ENCODE data around the gene KRT38. TPM values are rescaled to one million over a fixed set of nuclear protein-coding genes. Genes with fewer than 3 reads are reported as not detected.

Gene KRT38
- total RNA-seq, 1 donor from 2014 or later: not detected

- no peaks in the 10 kb centered on the region for H3K36me3 Mint-ChIP-seq (ENCODE audit: low read depth)
- no peak for DNase-seq (ENCODE audit: low spot score)
- no peaks in the 10 kb centered on the region for H3K9me3 Mint-ChIP-seq
- H3K27ac Mint-ChIP-seq: no peak overlapping the region
- H3K27me3 Mint-ChIP-seq (ENCODE audit: insufficient read depth): peaks cover 7% of the 10 kb centered on the region
- H3K4me1 Mint-ChIP-seq (ENCODE audit: low read depth): no peaks in the 10 kb centered on the region
- intact Hi-C loops (cut with micrococcal nuclease): no loop called here
- no peak overlapping the region for H3K4me3 Mint-ChIP-seq
Observed at GRCh38 chr17:41453066-41453465, 12.3 kb upstream of the KRT38 start.

- no peaks in the 10 kb centered on the region for H3K9me3 Mint-ChIP-seq
- no peaks in the 10 kb centered on the region for H3K36me3 Mint-ChIP-seq (ENCODE audit: low read depth)
- H3K27me3 Mint-ChIP-seq (ENCODE audit: insufficient read depth): peaks cover 7% of the 10 kb centered on the region
- intact Hi-C loops (cut with micrococcal nuclease): no loop called here
- no peak for DNase-seq (ENCODE audit: low spot score)
- no peak overlapping the region for H3K4me3 Mint-ChIP-seq
- H3K4me1 Mint-ChIP-seq (ENCODE audit: low read depth): no peaks in the 10 kb centered on the region
- H3K27ac Mint-ChIP-seq: no peak overlapping the region
Observed at GRCh38 chr17:41452281-41452680, 11.5 kb upstream of the KRT38 start.

GRCh38 chr17:41451154-41451728, 10.5 kb upstream of the KRT38 start:
- no peak overlapping the region for H3K27ac Mint-ChIP-seq
- no peak overlapping the region for H3K4me3 Mint-ChIP-seq
- intact Hi-C loops (cut with micrococcal nuclease): no loop called here
- no peak for DNase-seq (ENCODE audit: low spot score)
- peaks cover 7% of the 10 kb centered on the region for H3K27me3 Mint-ChIP-seq (ENCODE audit: insufficient read depth)
- H3K36me3 Mint-ChIP-seq (ENCODE audit: low read depth): no peaks in the 10 kb centered on the region
- no peaks in the 10 kb centered on the region for H3K4me1 Mint-ChIP-seq (ENCODE audit: low read depth)
- H3K9me3 Mint-ChIP-seq: no peaks in the 10 kb centered on the region

GRCh38 chr17:41449008-41449407, 8.2 kb upstream of the KRT38 start:
- Mint-ChIP-seq H3K9me3 (no peaks in the 10 kb centered on the region), H3K27ac (no peak overlapping the region), H3K36me3 (ENCODE audit: low read depth) (no peaks in the 10 kb centered on the region), H3K4me1 (ENCODE audit: low read depth) (no peaks in the 10 kb centered on the region), H3K4me3 (no peak overlapping the region), H3K27me3 (ENCODE audit: insufficient read depth) (peaks cover 5% of the 10 kb centered on the region)
- DNase-seq (ENCODE audit: low spot score): no peak
- intact Hi-C loops (cut with micrococcal nuclease): no loop called here

- no peaks in the 10 kb centered on the region for H3K9me3 Mint-ChIP-seq
- no peak for DNase-seq (ENCODE audit: low spot score)
- peaks cover 5% of the 10 kb centered on the region for H3K27me3 Mint-ChIP-seq (ENCODE audit: insufficient read depth)
- intact Hi-C loops (cut with micrococcal nuclease): no loop called here
- no peaks in the 10 kb centered on the region for H3K36me3 Mint-ChIP-seq (ENCODE audit: low read depth)
- H3K4me3 Mint-ChIP-seq: no peak overlapping the region
- no peak overlapping the region for H3K27ac Mint-ChIP-seq
- H3K4me1 Mint-ChIP-seq (ENCODE audit: low read depth): no peaks in the 10 kb centered on the region
Observed at GRCh38 chr17:41448506-41448905, 7.7 kb upstream of the KRT38 start.

GRCh38 chr17:41446806-41447205, 6.0 kb upstream of the KRT38 start:
- Mint-ChIP-seq H3K36me3 (ENCODE audit: low read depth) (no peaks in the 10 kb centered on the region), H3K4me3 (no peak overlapping the region)

GRCh38 chr17:41444640-41445039, 3.9 kb upstream of the KRT38 start:
- H3K4me3 Mint-ChIP-seq: no peak overlapping the region
- intact Hi-C loops (cut with micrococcal nuclease): no loop called here
- H3K27me3 Mint-ChIP-seq (ENCODE audit: insufficient read depth): peaks cover 3% of the 10 kb centered on the region
- no peaks in the 10 kb centered on the region for H3K9me3 Mint-ChIP-seq
- H3K4me1 Mint-ChIP-seq (ENCODE audit: low read depth): no peaks in the 10 kb centered on the region
- DNase-seq (ENCODE audit: low spot score): no peak
- no peaks in the 10 kb centered on the region for H3K36me3 Mint-ChIP-seq (ENCODE audit: low read depth)
- no peak overlapping the region for H3K27ac Mint-ChIP-seq

More at GRCh38 chr17:41446806-41447205, 6.0 kb upstream of the KRT38 start:
- Mint-ChIP-seq H3K27me3 (ENCODE audit: insufficient read depth) (peaks cover 5% of the 10 kb centered on the region), H3K27ac (no peak overlapping the region), H3K4me1 (ENCODE audit: low read depth) (no peaks in the 10 kb centered on the region), H3K9me3 (no peaks in the 10 kb centered on the region)
- intact Hi-C loops (cut with micrococcal nuclease): no loop called here
- DNase-seq (ENCODE audit: low spot score): no peak

- intact Hi-C loops (cut with micrococcal nuclease): no loop called here
- no peak for DNase-seq (ENCODE audit: low spot score)
- Mint-ChIP-seq H3K27me3 (ENCODE audit: insufficient read depth) (peaks cover 3% of the 10 kb centered on the region), H3K36me3 (ENCODE audit: low read depth) (no peaks in the 10 kb centered on the region), H3K4me1 (ENCODE audit: low read depth) (no peaks in the 10 kb centered on the region), H3K9me3 (no peaks in the 10 kb centered on the region), H3K4me3 (no peak overlapping the region), H3K27ac (no peak overlapping the region)
Observed at GRCh38 chr17:41444186-41444585, 3.4 kb upstream of the KRT38 start.

GRCh38 chr17:41442739-41443138, 2.0 kb upstream of the KRT38 start:
- intact Hi-C loops (cut with micrococcal nuclease): no loop called here
- DNase-seq (ENCODE audit: low spot score): no peak
- Mint-ChIP-seq H3K36me3 (ENCODE audit: low read depth) (no peaks in the 10 kb centered on the region), H3K9me3 (no peaks in the 10 kb centered on the region), H3K27me3 (ENCODE audit: insufficient read depth) (peaks cover 3% of the 10 kb centered on the region), H3K4me3 (no peak overlapping the region), H3K4me1 (ENCODE audit: low read depth) (no peaks in the 10 kb centered on the region), H3K27ac (no peak overlapping the region)

GRCh38 chr17:41439375-41439774, 1.4 kb downstream of the KRT38 start:
- no peaks in the 10 kb centered on the region for H3K4me1 Mint-ChIP-seq (ENCODE audit: low read depth)

GRCh38 chr17:41437769-41438168, 3.0 kb downstream of the KRT38 start:
- intact Hi-C loops (cut with micrococcal nuclease): loop anchor here (2.0 kb wide), 1 partner anchor 15 kb away; no protein-coding TSS in a partner anchor
- Mint-ChIP-seq H3K9me3 (no peaks in the 10 kb centered on the region), H3K36me3 (ENCODE audit: low read depth) (no peaks in the 10 kb centered on the region), H3K4me3 (no peak overlapping the region), H3K27ac (no peak overlapping the region), H3K4me1 (ENCODE audit: low read depth) (no peaks in the 10 kb centered on the region), H3K27me3 (ENCODE audit: insufficient read depth) (peaks cover 6% of the 10 kb centered on the region)
- DNase-seq (ENCODE audit: low spot score): no peak

More at GRCh38 chr17:41439375-41439774, 1.4 kb downstream of the KRT38 start:
- Mint-ChIP-seq H3K27me3 (ENCODE audit: insufficient read depth) (peaks cover 5% of the 10 kb centered on the region), H3K4me3 (no peak overlapping the region), H3K27ac (no peak overlapping the region), H3K36me3 (ENCODE audit: low read depth) (no peaks in the 10 kb centered on the region), H3K9me3 (no peaks in the 10 kb centered on the region)
- no peak for DNase-seq (ENCODE audit: low spot score)
- intact Hi-C loops (cut with micrococcal nuclease): loop anchor here (2.0 kb wide), 1 partner anchor 17 kb away; no protein-coding TSS in a partner anchor

GRCh38 chr17:41437254-41437653, 3.5 kb downstream of the KRT38 start:
- DNase-seq (ENCODE audit: low spot score): no peak
- Mint-ChIP-seq H3K4me1 (ENCODE audit: low read depth) (no peaks in the 10 kb centered on the region), H3K4me3 (no peak overlapping the region), H3K9me3 (no peaks in the 10 kb centered on the region), H3K36me3 (ENCODE audit: low read depth) (no peaks in the 10 kb centered on the region), H3K27me3 (ENCODE audit: insufficient read depth) (peaks cover 6% of the 10 kb centered on the region), H3K27ac (no peak overlapping the region)
- intact Hi-C loops (cut with micrococcal nuclease): no loop called here

- Mint-ChIP-seq H3K4me1 (ENCODE audit: low read depth) (no peaks in the 10 kb centered on the region), H3K36me3 (ENCODE audit: low read depth) (no peaks in the 10 kb centered on the region), H3K27me3 (ENCODE audit: insufficient read depth) (peaks cover 8% of the 10 kb centered on the region), H3K9me3 (no peaks in the 10 kb centered on the region), H3K27ac (no peak overlapping the region), H3K4me3 (no peak overlapping the region)
- intact Hi-C loops (cut with micrococcal nuclease): no loop called here
- no peak for DNase-seq (ENCODE audit: low spot score)
Observed at GRCh38 chr17:41434415-41434814, 6.4 kb downstream of the KRT38 start.

GRCh38 chr17:41434005-41434404, 6.8 kb downstream of the KRT38 start:
- Mint-ChIP-seq H3K4me1 (ENCODE audit: low read depth) (no peaks in the 10 kb centered on the region), H3K4me3 (no peak overlapping the region), H3K9me3 (no peaks in the 10 kb centered on the region), H3K27me3 (ENCODE audit: insufficient read depth) (peaks cover 8% of the 10 kb centered on the region), H3K36me3 (ENCODE audit: low read depth) (no peaks in the 10 kb centered on the region), H3K27ac (no peak overlapping the region)
- no peak for DNase-seq (ENCODE audit: low spot score)
- intact Hi-C loops (cut with micrococcal nuclease): no loop called here

All from activated T-helper 1 cell treated with anti-CD3 and anti-CD28 coated beads, Interleukin-12 subunit alpha, Interleukin-12 subunit beta, Interleukin-2, Interleukin-4 antibody, amounts not matched to agents 30 ng/mL and 10 ng/mL and 1 ng/mL, durations not matched to agents 14 hours and 24 hours and 36 hours (primary cell).